Measurements from ENCODE around the gene RALY. TPM values are rescaled to one million over a fixed set of nuclear protein-coding genes. Genes with fewer than 3 reads are reported as not detected.

The RALY gene
- total and polyA plus RNA-seq, 10 of the 15 experiments (the other 5 are each of a cell fraction or from before 2014, with no cell fraction given) = 1.2 to 246 (median 137) TPM

- TF ChIP-seq IKZF2 (IDR thresholded peaks at IDR 0.05) = peak; percentile 28 to 58; a peak in 2 of 4 replicates
- no peak for TF ChIP-seq MTA2 (IDR thresholded peaks at IDR 0.05; ENCODE audit: low read depth)
- TF ChIP-seq EP300 (IDR thresholded peaks at IDR 0.05; ENCODE audit: borderline replicate concordance in 1 of 2, control insufficient read depth in 1 of 2, low read depth in 2 of 2, low read length in 2 of 2) = 0 out of 4 replicates have a peak, but pooled peaks of 1 of the 2 experiments have one; percentile 10
- no peak for TF ChIP-seq FOXM1 (IDR thresholded peaks at IDR 0.05; ENCODE audit: low read depth, low read length)
- TF ChIP-seq ZNF207 (IDR thresholded peaks at IDR 0.05; ENCODE audit: borderline replicate concordance) = no peak
- peak; percentile 44 to 54 (median 48) for TF ChIP-seq CTCF (IDR thresholded peaks at IDR 0.05 in 2 of 3, conservative IDR thresholded peaks at IDR 0.05 in 1 of 3; ENCODE audit: control insufficient read depth in 2 of 3, extremely low read depth in 1 of 3, insufficient read depth in 1 of 3, low read depth in 3 of 3, low read length in 3 of 3)
- no peak for TF ChIP-seq USF1 (IDR thresholded peaks at IDR 0.05; ENCODE audit: borderline replicate concordance, extremely low read length, insufficient read depth, low read depth, low read length)
- TF ChIP-seq SMAD1 (IDR thresholded peaks at IDR 0.05; ENCODE audit: low read depth, partially characterized antibody) = no peak
- no peak for TF ChIP-seq POLR2A (IDR thresholded peaks at IDR 0.05; ENCODE audit: low read depth, low read length)
- TF ChIP-seq ETV6 (conservative IDR thresholded peaks at IDR 0.05 in 1 of 2, IDR thresholded peaks at IDR 0.05 in 1 of 2; ENCODE audit: borderline replicate concordance in 1 of 2, low read depth in 1 of 2) = 0 out of 4 replicates have a peak, but pooled peaks of 1 of the 2 experiments have one; percentile 60
- no peak for TF ChIP-seq ATF2 (IDR thresholded peaks at IDR 0.05; ENCODE audit: low read length)
- no peak for TF ChIP-seq NBN (IDR thresholded peaks at IDR 0.05)
- peak; percentile 70; the same call in 1 of the 2 replicates for TF ChIP-seq PKNOX1 (IDR thresholded peaks at IDR 0.05)
- no peak; the same call in 1 of the 2 replicates for TF ChIP-seq MAX (IDR thresholded peaks at IDR 0.05; ENCODE audit: low read depth, low read length)
- TF ChIP-seq SUPT20H (IDR thresholded peaks at IDR 0.05; ENCODE audit: borderline replicate concordance, control insufficient read depth, low read depth, low read length) = no peak
- peak; percentile 45 for TF ChIP-seq IKZF1 (conservative IDR thresholded peaks at IDR 0.05)
- peak; percentile 70 for TF ChIP-seq RAD21 (IDR thresholded peaks at IDR 0.05; ENCODE audit: insufficient read depth, low read depth, low read length)
- no peak for TF ChIP-seq ZZZ3 (IDR thresholded peaks at IDR 0.05; ENCODE audit: control insufficient read depth, insufficient read length, low read depth)
- TF ChIP-seq EGR1 (IDR thresholded peaks at IDR 0.05; ENCODE audit: borderline replicate concordance in 1 of 2, low read depth in 2 of 2, low read length in 2 of 2) = no peak
- TF ChIP-seq GATAD2B (conservative IDR thresholded peaks at IDR 0.05; ENCODE audit: low read depth) = no peak
- TF ChIP-seq SMC3 (IDR thresholded peaks at IDR 0.05; ENCODE audit: borderline replicate concordance, low read length) = peak; percentile 58; the same call in 1 of the 2 replicates
- TF ChIP-seq MXI1 (IDR thresholded peaks at IDR 0.05; ENCODE audit: low read depth, low read length) = 0 out of 2 replicates have a peak, but pooled peaks have one; percentile 24
- no peak for TF ChIP-seq MYC (IDR thresholded peaks at IDR 0.05; ENCODE audit: insufficient read depth, insufficient read length, insufficient replicate concordance, low read length, severe bottlenecking)
Measured at GRCh38 chr20:34022151-34022838, 28.6 kb downstream of the RALY start (continued).

All from GM12878 (cell line).